Aorta (tissue), 5 donors: ENCODE results near the gene SYCE3. TPM values are rescaled to one million over a fixed set of nuclear protein-coding genes. Genes with fewer than 3 reads are reported as not detected.
A peak's percentile ranks its signal among the peaks of the same experiment; 100 is the strongest.

Experiments
- ATAC-seq: fragments of 200-7000 bp; cut with Tn5 transposase; one replicate; pipeline ENCODE4 v1.9.1; 2022; ENCODE audit warnings: moderate library complexity; ENCODE audit not compliant: low FRiP score
- DNase-seq, 2 donors: peaks; one replicate each; pipeline ENCODE4 v3.0.0-alpha.2; 2020
- H3K27ac ChIP-seq, 2 donors: one replicate each; pipeline ENCODE4 v1.5.1; 2013; ENCODE audit warnings: low read length in 2 of 2, mild to moderate bottlenecking in 2 of 2, moderate library complexity in 2 of 2, control low read depth in 1 of 2, inconsistent platforms in 1 of 2, low read depth in 1 of 2
- H3K27me3 ChIP-seq, 2 donors: one replicate each; pipeline ENCODE4 v1.6.1; 2013; ENCODE audit warnings: control low read depth in 1 of 2, low read length in 1 of 2, mild to moderate bottlenecking in 1 of 2, moderate library complexity in 1 of 2; ENCODE audit not compliant: insufficient read depth in 2 of 2, control insufficient read depth in 1 of 2
- H3K36me3 ChIP-seq, 2 donors: one replicate each; pipeline ENCODE4 v1.6.1; 2013; ENCODE audit warnings: control low read depth in 1 of 2, low read length in 1 of 2, mild to moderate bottlenecking in 1 of 2; ENCODE audit not compliant: insufficient read depth in 2 of 2, control insufficient read depth in 1 of 2
- H3K4me1 ChIP-seq, 2 donors: one replicate each; pipeline ENCODE4 v1.6.1; 2013; ENCODE audit warnings: low read length in 2 of 2, control low read depth in 1 of 2, mild to moderate bottlenecking in 1 of 2, moderate library complexity in 1 of 2; ENCODE audit not compliant: insufficient read depth in 2 of 2, control insufficient read depth in 1 of 2
- H3K4me3 ChIP-seq, 2 donors: one replicate each; pipeline ENCODE4 v1.5.1; 2013; ENCODE audit warnings: low read length in 2 of 2, control low read depth in 1 of 2, mild to moderate bottlenecking in 1 of 2
- H3K9me3 ChIP-seq: one replicate; pipeline ENCODE4 v1.6.1; 2013; ENCODE audit warnings: mild to moderate bottlenecking, low read length; ENCODE audit not compliant: control insufficient read depth
- WGBS, 2 donors: extraction: QIAGEN DNeasy Blood & Tissue Kit; methylation state at CpG; one replicate each; pipeline ENCODE4 v1.1.7; 2013; 5-methylcytosine and 5-hydroxymethylcytosine counted together
- intact Hi-C, 2 donors: fragments of 100-400 bp; cut with DNase I; formaldehyde crosslinking; loops; one replicate each; pipeline versions ENCODE4 v1.14.2 to v1.15.0; 2022
- polyA plus RNA-seq, 2 donors: library from polyadenylated mRNA; stranded (reverse); fragments of 200-250 nt; gene quantifications; one replicate each; pipeline ENCODE4 v1.2.3, GENCODE V29; 2013
- total RNA-seq, 2 donors: library from RNA; stranded (reverse); fragmentation: NEBNext Ultra II Directional; extraction: Animal tissue kit (Norgen Biotek cat#: 25700); gene quantifications; one replicate each; pipeline ENCODE4 v1.2.1, GENCODE V29; 2021
- donor health status: healthy with polysubstance abuse.
- donor health status: Bipolar disorder and iron deficiency.
- donor health status: DM: no; HTN: no; CAD: no.
- donor health status: DM: no; HTN: no; CAD: no.
- donor health status: DM: yes; HTN: yes; CAD: no.

The SYCE3 gene
- total and polyA plus RNA-seq, 4 donors: 1.5 TPM; not detected in 3

DNA sequence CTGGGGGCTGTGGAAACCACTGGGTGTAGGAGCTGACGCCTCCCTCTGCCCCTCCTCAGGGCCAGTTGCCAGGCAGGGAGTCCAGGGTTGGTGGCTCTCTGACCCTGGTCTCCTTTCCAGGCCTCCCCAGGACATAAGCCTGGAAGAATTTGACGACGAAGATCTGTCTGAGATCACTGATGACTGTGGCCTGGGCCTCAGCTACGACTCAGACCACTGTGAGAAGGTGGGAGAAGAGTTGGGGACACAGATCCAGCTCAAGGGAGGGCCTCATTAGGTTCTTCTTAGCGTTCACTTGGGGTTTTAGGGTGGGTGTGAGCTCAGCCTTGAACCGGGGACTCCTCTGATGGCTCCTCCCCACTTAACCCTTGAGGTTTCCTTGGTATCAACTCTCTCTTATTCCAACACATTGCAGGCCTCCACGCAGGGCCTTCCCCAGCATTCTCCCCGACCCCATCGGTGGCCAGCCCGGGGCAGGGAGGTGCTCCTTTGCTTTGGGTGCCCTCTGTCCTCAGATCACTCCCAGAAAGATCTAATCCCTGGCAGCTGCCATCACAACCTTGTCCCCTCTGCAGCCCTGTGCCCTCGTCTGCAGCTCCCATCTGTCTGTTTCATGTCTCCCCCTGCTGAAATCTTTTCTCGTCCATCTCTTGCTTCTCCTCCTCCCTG is 39.1 kb upstream of the SYCE3 start:
- Histone ChIP-seq H3K4me3 (no peak overlapping the region), H3K9me3 (no peaks in the 10 kb centered on the region), H3K36me3 (no peaks in the 10 kb centered on the region), H3K4me1 (no peaks in the 10 kb centered on the region), H3K27me3 (no peaks in the 10 kb centered on the region), H3K27ac (no peak overlapping the region)
- intact Hi-C loops: no loop called here
- ATAC-seq (no peak), DNase-seq (no peak)
- WGBS, 2 donors: 43 to 45% methylated on average over 12 of the region's 12 CpGs

DNA sequence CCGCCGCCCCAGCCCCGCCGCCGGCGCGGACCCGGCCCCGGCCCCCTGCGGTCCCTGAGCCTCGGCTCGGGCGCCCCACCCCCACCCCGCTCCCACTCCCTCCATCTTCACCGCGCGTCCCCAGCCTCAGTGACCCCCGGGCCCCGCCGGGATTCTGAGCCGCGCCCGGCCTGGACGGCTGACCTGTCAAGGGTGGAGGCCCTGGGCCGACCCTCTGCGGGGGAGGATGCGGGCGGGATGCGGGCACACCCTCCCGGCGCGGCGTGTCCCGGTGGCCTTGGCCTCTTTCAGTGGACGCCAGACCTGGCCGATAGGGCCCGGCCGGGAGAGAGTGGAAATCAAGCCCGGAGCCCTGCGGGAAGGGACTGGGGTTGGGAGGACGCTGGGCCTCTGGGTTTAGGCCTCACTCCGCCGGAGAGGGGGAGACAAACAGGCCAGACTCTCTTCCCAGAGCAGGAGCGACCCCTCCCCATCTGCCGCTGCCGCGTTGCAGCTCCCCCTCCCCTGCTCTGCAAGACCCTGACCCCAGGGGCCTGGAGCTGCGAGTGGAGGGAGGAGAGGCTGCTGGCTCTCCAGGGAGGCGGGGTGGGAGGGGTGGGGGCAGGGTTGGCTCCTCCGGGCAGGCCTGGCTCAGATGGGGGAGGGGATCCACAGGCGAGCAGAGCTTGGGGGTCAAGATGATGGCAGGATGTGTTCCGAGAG is 38.4 kb upstream of the SYCE3 start:
- Histone ChIP-seq H3K9me3 (no peaks in the 10 kb centered on the region), H3K4me1 (no peaks in the 10 kb centered on the region), H3K36me3 (no peaks in the 10 kb centered on the region), H3K27ac (no peak overlapping the region), H3K4me3 (peak overlapping the region; percentile 35 to 40), H3K27me3 (no peaks in the 10 kb centered on the region)
- peak in 1 of 2 donors; percentile 73 for DNase-seq
- 6 to 8% methylated on average over 37 to 52 of the region's 52 CpGs for WGBS, 2 donors
- no peak for ATAC-seq
- intact Hi-C loops: no loop called here

DNA sequence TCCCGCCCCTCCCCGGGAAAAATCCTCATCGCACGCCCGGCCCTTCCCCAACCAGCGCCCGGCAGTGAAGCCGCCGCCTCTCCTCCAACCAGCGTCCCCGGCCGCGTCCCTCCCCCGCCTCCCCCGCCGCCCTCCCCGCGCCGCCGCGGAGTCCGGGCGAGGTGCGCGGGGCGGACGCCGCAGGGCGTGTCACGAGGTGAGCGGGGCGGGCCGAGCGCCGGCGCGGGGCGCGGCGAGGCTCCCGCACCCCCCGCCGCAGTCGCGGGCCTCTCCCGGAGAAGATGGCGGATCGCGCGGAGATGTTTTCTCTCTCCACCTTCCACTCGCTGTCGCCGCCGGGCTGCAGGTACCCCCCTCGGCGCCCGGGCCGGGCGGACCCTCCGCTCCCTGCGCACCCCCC is 37.8 kb upstream of the SYCE3 start, which contains the start of gene MAPK8IP2:
TSS of gene MAPK8IP2 (plus strand) at position 256 of the 400 bp plus-strand sequence. CDS start at position 282, 26 bp downstream.
- ATAC-seq: no peak
- WGBS, 2 donors: 0 to 1% methylated on average over 14 to 61 of the region's 61 CpGs
- no peaks in the 10 kb centered on the region for H3K36me3 ChIP-seq
- intact Hi-C loops: no loop called here
- no peaks in the 10 kb centered on the region for H3K9me3 ChIP-seq
- no peaks in the 10 kb centered on the region for H3K4me1 ChIP-seq
- no peaks in the 10 kb centered on the region for H3K27me3 ChIP-seq
- no peak within 1 kb of the TSS for H3K27ac ChIP-seq
- H3K4me3 ChIP-seq: peak within 1 kb of the TSS; percentile 35 to 40
- DNase-seq: peak in 1 of 2 donors; percentile 75

DNA sequence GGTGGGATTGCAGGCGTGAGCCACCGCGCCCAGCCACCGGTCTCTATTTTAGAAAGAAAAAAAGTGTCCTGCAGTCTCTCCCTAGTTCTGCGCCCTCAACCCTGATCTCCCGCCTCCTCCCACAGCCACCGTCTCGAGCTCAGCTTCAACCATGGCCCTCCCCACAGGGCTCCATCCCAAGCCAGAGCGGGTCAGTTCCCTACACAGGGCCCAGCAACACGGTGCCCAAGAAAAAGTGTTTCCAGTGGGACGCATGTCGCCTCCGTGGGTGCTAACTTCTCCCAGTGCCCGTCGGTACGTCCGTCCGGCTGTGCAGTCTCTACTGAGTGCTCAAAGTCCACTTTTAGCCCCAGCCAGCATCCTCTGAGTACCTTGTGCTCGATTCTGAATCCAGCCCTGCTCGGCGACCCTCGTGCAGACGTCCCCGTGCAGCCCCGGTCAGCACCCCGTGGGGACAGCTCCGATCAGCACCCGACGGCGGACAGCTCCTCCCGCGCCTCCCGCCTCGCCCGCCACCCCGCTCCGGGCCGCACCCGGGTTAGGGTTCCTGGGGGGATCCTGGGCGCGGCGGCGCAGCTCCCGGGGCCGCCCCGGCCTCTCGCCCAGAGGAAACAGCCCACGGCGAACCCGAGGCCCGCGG is 37.2 kb upstream of the SYCE3 start:
- Histone ChIP-seq H3K27ac (no peak overlapping the region), H3K27me3 (no peaks in the 10 kb centered on the region), H3K4me1 (no peaks in the 10 kb centered on the region), H3K36me3 (no peaks in the 10 kb centered on the region), H3K4me3 (peak overlapping the region; percentile 35 to 40), H3K9me3 (no peaks in the 10 kb centered on the region)
- ATAC-seq (peak; percentile 71), DNase-seq (peak; percentile 65 to 89)
- 13 to 21% methylated on average over 33 to 52 of the region's 52 CpGs for WGBS, 2 donors
- intact Hi-C loops: no loop called here

DNA sequence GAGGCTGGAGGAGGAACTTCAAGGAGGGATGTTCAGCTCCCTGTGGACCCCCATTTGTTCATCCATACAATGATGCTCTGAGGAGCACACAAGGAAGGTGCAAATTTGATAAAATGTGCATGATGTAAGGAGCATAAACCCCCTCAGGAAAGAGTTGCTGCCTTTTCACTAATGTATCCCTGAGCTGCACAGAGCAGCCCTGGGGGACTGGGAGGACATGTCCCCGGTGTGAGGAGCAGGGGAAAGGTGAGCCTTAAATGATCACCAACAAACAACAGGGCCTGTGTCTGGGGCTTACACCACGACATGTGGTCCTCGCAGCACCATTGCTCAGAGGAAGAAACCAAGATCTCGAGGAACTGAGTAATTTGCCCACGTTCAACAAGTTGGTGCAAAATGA is 34.4 kb upstream of the SYCE3 start:
- WGBS, 2 donors: 86 to 90% methylated on average over 5 of the region's 5 CpGs

DNA sequence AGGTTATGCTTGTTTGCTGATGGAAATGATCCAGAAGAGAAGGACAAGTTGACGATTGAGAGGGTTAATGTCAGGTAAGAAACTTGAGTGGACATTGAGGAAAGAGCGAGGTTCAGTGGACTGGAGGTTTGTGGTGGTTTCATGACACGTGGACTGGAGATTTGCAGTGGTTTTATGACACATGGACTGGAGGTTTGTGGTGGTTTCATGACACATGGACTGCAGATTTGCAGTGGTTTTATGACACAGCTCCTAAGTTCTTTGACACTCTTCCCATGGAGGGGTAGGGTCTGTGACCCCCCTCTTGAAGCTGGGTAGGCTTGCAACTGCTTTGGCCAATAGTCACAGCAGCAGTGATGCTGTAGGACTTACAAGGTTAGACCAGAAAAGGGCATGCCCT is 32.5 kb upstream of the SYCE3 start:
- no peaks in the 10 kb centered on the region for H3K9me3 ChIP-seq
- no peak for DNase-seq
- H3K36me3 ChIP-seq: no peaks in the 10 kb centered on the region
- H3K4me3 ChIP-seq: no peak overlapping the region
- no peak overlapping the region for H3K27ac ChIP-seq
- H3K4me1 ChIP-seq: no peaks in the 10 kb centered on the region
- H3K27me3 ChIP-seq: no peaks in the 10 kb centered on the region
- no peak for ATAC-seq
- intact Hi-C loops: no loop called here
- WGBS, 2 donors: 86 to 92% methylated on average over 3 of the region's 3 CpGs

More for the DNA sequence above, 34.4 kb upstream of the SYCE3 start:
- Histone ChIP-seq H3K27me3 (no peaks in the 10 kb centered on the region), H3K4me1 (no peaks in the 10 kb centered on the region), H3K36me3 (no peaks in the 10 kb centered on the region), H3K9me3 (no peaks in the 10 kb centered on the region), H3K27ac (no peak overlapping the region), H3K4me3 (no peak overlapping the region)
- intact Hi-C loops: no loop called here
- no peak for ATAC-seq
- DNase-seq: no peak

DNA sequence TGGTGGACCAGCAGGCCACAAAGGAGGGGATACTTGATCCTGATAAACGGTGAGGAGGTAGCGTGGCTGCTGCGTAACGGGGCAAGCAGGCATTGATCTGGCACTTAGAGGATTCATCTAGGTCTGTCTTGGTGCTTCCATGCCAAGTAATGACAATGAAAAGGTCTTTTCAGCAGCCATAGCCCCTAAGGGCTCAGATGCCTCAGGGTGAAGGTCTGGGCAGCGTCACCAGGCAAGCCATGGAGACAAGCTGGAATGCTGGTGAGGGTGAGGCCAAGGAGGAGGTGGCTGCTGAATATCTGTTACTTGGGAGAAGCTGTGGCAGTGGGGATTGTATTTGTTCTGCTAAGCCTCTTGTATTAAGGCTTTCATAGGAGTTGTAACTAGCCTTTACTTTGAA is 24.7 kb upstream of the SYCE3 start:
- H3K36me3 ChIP-seq: no peaks in the 10 kb centered on the region
- H3K27me3 ChIP-seq: no peaks in the 10 kb centered on the region
- DNase-seq: peak; percentile 12 to 23
- H3K9me3 ChIP-seq: no peaks in the 10 kb centered on the region
- no peaks in the 10 kb centered on the region for H3K4me1 ChIP-seq
- intact Hi-C loops: no loop called here
- ATAC-seq: no peak
- WGBS, 2 donors: 93 to 95% methylated on average over 5 of the region's 5 CpGs
- H3K27ac ChIP-seq: no peak overlapping the region
- no peak overlapping the region for H3K4me3 ChIP-seq

DNA sequence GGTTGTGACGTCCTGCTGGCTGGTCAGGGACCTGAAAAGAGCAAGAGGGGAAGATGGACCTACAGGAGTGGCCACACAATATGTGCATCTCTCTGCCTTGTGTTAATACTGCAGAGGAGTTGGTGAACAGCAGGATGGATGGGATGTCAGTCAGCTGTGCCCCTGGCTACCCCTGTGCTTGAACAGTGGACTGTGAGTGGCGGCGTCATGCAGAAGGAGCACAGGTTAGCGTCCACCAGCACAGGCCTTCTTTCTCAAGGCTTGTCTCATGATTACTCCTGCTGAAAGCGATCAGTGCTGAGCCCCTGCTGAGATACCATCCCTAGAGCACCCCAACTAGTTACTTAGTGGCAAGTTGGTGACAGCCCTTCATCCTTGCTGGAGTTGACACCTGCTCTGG is 23.7 kb upstream of the SYCE3 start:
- Histone ChIP-seq H3K4me3 (no peak overlapping the region), H3K4me1 (no peaks in the 10 kb centered on the region), H3K27ac (no peak overlapping the region), H3K27me3 (no peaks in the 10 kb centered on the region), H3K9me3 (no peaks in the 10 kb centered on the region), H3K36me3 (no peaks in the 10 kb centered on the region)
- WGBS, 2 donors: 75 to 87% methylated on average over 5 of the region's 5 CpGs
- intact Hi-C loops: no loop called here
- DNase-seq (peak in 1 of 2 donors; percentile 54), ATAC-seq (no peak)
